Activated CD4-positive, alpha-beta T cell treated with anti-CD3 and anti-CD28 coated beads, Interleukin-2, amount 10 ng/mL, durations not matched to agents 24 days and 14 days (primary cell): ENCODE measurements around the gene UNC5CL. TPM values are rescaled to one million over a fixed set of nuclear protein-coding genes. Genes with fewer than 3 reads are reported as not detected.

Experiments used
- DNase-seq: peaks from one replicate; pipeline ENCODE4 v3.0.0; 2022
- H3K27ac Mint-ChIP-seq: one replicate; pipeline ENCODE4 v1.8.0; 2022; ENCODE audit warnings: mild to moderate bottlenecking, mixed read lengths
- H3K27me3 Mint-ChIP-seq: one replicate; pipeline ENCODE4 v1.8.0; 2022; ENCODE audit warnings: mixed read lengths
- H3K36me3 Mint-ChIP-seq: one replicate; pipeline ENCODE4 v1.8.0; 2022; ENCODE audit warnings: low read depth, mild to moderate bottlenecking, mixed read lengths
- H3K4me1 Mint-ChIP-seq: one replicate; pipeline ENCODE4 v1.8.0; 2021; ENCODE audit warnings: mixed read lengths
- H3K4me3 Mint-ChIP-seq: one replicate; pipeline ENCODE4 v1.8.0; 2022; ENCODE audit warnings: mild to moderate bottlenecking, moderate library complexity, mixed read lengths
- H3K9me3 Mint-ChIP-seq: one replicate; pipeline ENCODE4 v1.8.0; 2021; ENCODE audit warnings: mixed read lengths
- intact Hi-C: fragments of 100-400 bp; cut with micrococcal nuclease; formaldehyde crosslinking; loops from one replicate; pipeline ENCODE4 v1.15.1; 2023
- total RNA-seq: library from RNA; stranded (reverse); gene quantifications from 2 replicates; pipeline ENCODE4 v1.2.3, GENCODE V29; 2022

The UNC5CL gene
- total RNA-seq, 1 donor from 2014 or later = 1.2 TPM

DNA sequence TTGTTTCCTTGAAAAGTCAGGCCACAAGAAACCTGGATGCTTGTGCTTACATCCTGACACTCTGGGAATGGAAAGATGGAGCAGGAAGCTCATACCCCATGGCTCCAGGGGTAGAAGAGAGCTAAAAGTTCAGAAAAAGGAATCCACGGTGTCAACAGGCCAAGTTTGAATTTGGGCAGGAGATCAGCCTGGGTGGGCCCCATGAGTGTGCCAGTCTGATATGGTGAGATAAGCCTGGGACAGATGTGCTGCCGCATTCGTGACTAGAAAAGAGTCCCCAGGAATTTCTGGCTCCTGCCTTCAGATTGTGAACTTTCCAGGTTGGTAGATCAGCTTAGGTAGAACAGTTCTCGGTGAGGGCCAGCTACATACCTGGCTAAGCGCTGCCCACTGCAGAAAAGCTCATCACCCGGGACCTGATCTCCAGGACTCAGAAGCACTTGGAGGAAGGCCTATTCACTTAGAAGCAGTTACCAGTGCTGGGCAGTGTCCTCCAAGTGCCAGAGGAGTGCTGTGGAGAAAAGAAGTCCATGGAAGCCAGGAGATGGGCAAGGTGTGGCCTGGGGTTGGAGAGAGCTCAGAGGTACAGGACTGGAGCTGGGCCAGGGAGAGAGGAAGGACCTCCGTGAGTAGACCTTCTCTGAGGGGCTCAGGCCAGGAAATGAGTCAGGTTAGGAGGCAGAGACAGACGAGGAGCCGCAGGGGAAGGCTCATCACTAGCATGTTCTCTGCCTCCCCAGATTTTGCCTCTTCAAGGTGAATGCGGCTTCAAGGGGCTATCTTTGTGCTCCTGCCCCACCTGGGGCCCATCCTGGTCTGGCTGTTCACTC, 3.4 kb upstream of the UNC5CL start, which contains the start of gene TSPO2:
TSPO2 (plus strand) TSS at position 242 of the 830 bp plus-strand sequence; CDS start at position 761, 519 bp downstream.
- Mint-ChIP-seq H3K4me3 (no peak within 1 kb of the TSS), H3K27me3 (no peaks in the 10 kb centered on the region), H3K36me3 (no peaks in the 10 kb centered on the region), H3K27ac (no peak within 1 kb of the TSS), H3K9me3 (no peaks in the 10 kb centered on the region), H3K4me1 (peaks cover 12% of the 10 kb centered on the region)
- intact Hi-C loops = no loop called here
- DNase-seq = no peak

DNA sequence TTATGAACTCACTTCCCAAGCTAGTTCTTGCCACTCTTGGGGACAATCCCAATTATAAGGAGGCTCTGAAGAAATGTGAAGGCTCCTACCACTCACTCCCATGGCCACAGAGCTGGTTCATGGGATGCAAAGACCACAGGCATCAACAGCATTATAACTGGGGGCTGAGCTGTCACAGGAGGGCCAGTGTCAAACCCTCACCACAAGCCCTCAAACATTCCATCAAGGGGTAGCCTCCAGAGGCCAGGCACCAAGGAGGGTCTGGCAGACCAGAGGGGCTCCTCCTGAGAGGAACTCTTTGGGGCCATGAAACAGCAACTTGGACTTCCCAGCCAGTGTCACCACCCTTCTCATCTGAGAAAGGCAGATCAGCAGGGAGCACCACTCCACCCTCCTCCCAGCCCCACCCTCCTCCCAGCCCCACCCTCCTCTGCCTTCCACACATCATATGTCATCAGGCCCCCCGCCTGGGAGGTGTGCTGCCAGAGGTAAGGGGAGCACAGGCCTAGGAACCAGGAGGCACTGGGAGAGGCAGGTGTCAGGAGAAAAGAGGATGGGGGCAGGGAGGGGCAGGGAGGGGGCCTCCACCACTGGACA, 2.0 kb upstream of the UNC5CL start:
- H3K4me3 Mint-ChIP-seq = no peak overlapping the region
- no peaks in the 10 kb centered on the region for H3K9me3 Mint-ChIP-seq
- intact Hi-C loops = no loop called here
- no peaks in the 10 kb centered on the region for H3K27me3 Mint-ChIP-seq
- H3K27ac Mint-ChIP-seq = peak overlapping the region; percentile 32
- H3K4me1 Mint-ChIP-seq = peaks cover 12% of the 10 kb centered on the region
- no peak for DNase-seq
- no peaks in the 10 kb centered on the region for H3K36me3 Mint-ChIP-seq

DNA sequence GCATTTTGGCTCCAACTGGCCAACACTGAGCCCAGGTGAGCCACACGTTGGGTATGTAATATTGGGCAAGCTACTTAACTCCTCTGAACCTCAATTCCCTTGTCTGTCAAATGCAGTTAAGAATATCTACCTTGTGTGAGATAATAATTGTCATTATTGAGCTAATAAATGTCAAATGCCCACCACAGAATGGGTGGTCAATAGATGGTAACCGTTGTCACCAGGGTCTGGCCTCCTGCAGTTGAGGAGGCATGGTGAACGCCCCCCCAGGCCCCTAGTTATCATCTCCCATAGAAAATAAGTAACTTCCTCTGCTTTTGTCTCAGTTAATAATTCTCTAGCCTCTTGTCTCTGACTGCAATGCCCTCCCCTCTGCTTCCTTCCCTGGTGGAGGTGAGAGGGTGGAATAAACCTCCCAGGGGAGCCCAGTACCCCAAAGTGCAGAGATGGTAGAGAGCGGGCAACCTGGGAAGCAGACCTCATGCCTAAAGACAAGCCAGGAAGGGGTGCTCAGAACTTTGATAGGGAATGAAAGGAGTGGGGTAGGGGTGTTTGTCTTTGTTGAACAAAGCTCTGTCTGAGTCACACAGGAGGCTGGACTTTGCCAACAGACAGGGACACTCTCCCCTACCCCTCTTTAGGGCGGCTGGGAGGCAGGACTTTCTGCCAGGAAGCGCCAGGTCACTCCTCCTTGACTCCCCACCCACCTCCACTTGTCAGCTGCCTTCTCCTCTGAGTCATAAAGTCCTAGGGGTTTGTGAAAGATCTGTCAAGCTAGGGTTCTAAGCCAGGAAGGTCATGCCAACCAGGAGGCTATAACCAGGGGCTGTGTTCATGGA, 1.3 kb upstream of the UNC5CL start:
- Mint-ChIP-seq H3K9me3 (no peaks in the 10 kb centered on the region), H3K36me3 (no peaks in the 10 kb centered on the region), H3K27me3 (no peaks in the 10 kb centered on the region), H3K4me1 (peaks cover 12% of the 10 kb centered on the region), H3K4me3 (no peak overlapping the region), H3K27ac (peak overlapping the region; percentile 32)
- intact Hi-C loops = no loop called here
- peak; percentile 67 for DNase-seq

DNA sequence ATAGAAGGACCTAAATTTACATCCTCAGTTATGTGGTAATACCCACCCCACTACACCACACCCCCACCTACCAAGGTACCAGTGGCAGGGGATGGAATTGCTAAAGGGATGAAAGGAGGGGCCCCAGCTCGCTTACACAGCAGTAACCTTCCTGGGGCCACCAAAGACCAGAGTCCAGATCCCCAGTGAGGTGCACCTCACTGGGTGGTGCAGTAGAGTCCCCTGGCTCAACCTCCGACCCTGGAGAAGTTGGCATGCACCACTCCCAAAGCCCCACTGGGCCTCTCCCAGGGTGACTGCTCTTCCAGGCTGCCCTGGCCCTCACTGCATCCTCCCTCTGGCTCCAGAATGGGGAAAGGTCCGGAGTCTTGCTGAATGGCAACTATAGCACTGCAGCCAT, 816 bp downstream of the UNC5CL start:
- no peaks in the 10 kb centered on the region for H3K9me3 Mint-ChIP-seq
- H3K27ac Mint-ChIP-seq = no peak overlapping the region
- H3K27me3 Mint-ChIP-seq = no peaks in the 10 kb centered on the region
- intact Hi-C loops = no loop called here
- no peaks in the 10 kb centered on the region for H3K36me3 Mint-ChIP-seq
- H3K4me1 Mint-ChIP-seq = peaks cover 12% of the 10 kb centered on the region
- H3K4me3 Mint-ChIP-seq = no peak overlapping the region
- DNase-seq = no peak

DNA sequence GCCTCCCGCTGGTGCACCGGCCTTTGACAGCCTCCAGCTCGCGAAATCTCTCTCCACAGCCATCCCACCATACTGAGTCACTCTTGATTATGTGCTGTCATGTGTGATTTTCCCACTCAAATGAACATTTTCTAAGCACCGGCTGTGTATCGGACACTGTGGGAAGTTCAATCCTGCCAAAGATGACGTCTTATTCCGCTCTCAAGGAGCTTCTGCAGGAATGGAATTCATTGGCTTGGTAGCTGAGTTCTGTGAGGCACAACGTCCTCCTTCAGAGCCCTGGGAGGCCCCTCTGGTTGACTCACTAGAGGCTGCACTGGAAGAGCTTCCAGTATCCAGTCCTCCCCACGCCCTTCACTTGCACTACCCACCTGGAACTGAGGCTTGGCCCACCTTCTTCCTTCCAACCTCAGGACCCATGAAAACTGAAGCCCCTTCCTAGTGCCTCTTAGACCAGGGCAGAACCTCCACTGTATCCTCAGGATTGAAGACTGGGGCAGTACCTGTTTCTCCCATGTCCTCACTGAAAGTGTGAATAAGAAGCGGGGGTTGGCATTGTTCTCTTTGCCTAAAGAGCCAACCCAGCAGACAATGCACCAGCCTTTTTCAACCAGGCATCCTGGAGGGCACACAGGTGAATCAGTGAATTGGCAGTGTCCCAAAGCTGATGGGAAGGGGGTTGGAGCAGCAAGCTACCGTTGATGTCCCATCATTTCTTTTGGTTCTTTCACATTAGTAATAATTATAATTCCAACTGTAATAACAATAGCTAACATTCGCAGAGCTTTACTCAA, 1.7 kb downstream of the UNC5CL start:
- H3K4me3 Mint-ChIP-seq = no peak overlapping the region
- H3K4me1 Mint-ChIP-seq = peaks cover 12% of the 10 kb centered on the region
- H3K9me3 Mint-ChIP-seq = no peaks in the 10 kb centered on the region
- DNase-seq = no peak
- intact Hi-C loops = no loop called here
- no peak overlapping the region for H3K27ac Mint-ChIP-seq
- no peaks in the 10 kb centered on the region for H3K36me3 Mint-ChIP-seq
- no peaks in the 10 kb centered on the region for H3K27me3 Mint-ChIP-seq

DNA sequence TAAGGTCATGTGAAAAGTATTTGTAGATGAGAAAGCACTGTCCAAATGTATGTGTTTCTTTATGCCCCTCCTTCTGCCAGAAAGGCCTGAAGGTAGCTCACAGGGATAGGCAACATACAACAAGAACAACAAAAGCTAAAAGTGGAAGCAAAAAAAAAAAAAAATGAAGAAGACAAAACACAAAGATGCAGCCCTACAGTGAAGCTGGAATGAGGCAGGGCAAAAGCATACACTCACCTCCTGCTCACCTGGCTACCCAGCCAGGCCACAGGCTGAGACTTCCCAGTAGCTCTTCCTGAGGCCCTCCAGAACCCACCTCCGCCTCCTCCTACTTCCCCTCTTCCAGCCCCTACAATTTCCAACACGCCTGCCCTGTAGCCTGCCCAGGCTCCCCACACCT, 2.4 kb downstream of the UNC5CL start:
- Mint-ChIP-seq H3K4me3 (no peak overlapping the region), H3K4me1 (peaks cover 12% of the 10 kb centered on the region), H3K27ac (no peak overlapping the region), H3K36me3 (no peaks in the 10 kb centered on the region), H3K9me3 (no peaks in the 10 kb centered on the region), H3K27me3 (no peaks in the 10 kb centered on the region)
- DNase-seq = no peak
- intact Hi-C loops = no loop called here

DNA sequence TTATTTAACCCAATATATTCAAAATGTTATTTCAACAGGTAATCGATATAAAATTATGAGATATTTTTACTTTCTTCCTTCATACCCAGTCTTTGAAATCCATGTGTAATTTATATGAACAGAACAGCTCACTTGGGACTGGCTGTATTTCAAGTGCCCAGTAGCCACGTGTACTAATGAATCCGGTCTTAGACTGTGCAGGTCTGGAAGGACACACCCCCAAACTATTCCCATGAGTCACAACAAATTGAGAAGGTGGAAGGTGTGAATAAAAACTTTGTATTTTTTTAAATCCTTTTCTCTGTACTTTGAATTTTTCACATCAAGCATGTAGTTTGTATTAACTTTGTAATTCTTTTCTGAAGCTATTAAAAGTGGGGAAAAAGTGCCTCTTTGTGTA, 2.8 kb downstream of the UNC5CL start:
- intact Hi-C loops = no loop called here
- H3K9me3 Mint-ChIP-seq = no peaks in the 10 kb centered on the region

DNA sequence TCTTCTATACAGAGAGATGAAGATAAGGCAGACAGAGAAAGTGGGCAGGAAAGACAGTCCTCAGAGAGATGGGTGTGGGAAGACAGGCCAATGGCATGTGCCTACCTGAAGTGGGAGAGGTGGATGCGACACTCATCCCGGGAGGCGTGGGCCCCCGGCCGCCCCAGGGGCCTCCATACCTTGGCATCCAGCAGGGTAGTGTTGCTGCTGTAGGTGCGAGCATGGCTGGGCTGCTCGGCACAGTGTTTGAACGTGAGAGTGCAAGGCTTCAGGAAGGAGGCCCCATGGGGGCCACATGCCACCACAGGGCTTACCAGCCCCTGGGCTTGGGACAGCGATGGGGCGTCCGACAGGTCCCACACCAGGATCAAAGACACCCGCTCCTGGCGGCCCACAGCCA, 5.2 kb downstream of the UNC5CL start:
- no peak overlapping the region for H3K27ac Mint-ChIP-seq
- no peaks in the 10 kb centered on the region for H3K36me3 Mint-ChIP-seq
- no peaks in the 10 kb centered on the region for H3K9me3 Mint-ChIP-seq
- no peak for DNase-seq
- intact Hi-C loops = no loop called here
- H3K27me3 Mint-ChIP-seq = no peaks in the 10 kb centered on the region
- peaks cover 10% of the 10 kb centered on the region for H3K4me1 Mint-ChIP-seq
- H3K4me3 Mint-ChIP-seq = no peak overlapping the region

More for the DNA sequence above, 2.8 kb downstream of the UNC5CL start:
- H3K36me3 Mint-ChIP-seq = no peaks in the 10 kb centered on the region
- no peak overlapping the region for H3K4me3 Mint-ChIP-seq
- no peak overlapping the region for H3K27ac Mint-ChIP-seq
- peaks cover 13% of the 10 kb centered on the region for H3K4me1 Mint-ChIP-seq
- DNase-seq = no peak
- H3K27me3 Mint-ChIP-seq = no peaks in the 10 kb centered on the region

DNA sequence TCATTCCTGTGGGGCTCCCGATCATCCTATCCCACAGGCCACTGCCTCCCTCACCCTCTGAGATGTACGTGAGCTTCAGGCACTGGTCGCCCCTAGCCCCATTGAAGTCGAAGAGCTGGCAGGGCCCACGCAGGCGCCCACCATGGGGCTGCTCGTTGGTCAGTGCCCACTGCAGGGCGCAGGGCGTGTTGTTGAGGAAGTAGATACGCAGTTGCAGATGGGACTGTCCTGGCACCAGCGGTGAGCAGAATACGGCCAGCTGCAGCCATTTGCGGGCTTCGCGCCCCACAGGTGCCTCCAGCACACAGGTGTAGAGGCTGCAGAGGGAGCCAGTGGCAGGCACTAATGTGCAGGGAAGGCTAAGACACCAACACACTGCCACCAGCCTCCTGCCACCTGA, 6.2 kb downstream of the UNC5CL start:
- no peaks in the 10 kb centered on the region for H3K27me3 Mint-ChIP-seq
- no peak overlapping the region for H3K4me3 Mint-ChIP-seq
- no peaks in the 10 kb centered on the region for H3K9me3 Mint-ChIP-seq
- peaks cover 14% of the 10 kb centered on the region for H3K4me1 Mint-ChIP-seq
- no peaks in the 10 kb centered on the region for H3K36me3 Mint-ChIP-seq
- intact Hi-C loops = no loop called here
- no peak overlapping the region for H3K27ac Mint-ChIP-seq
- DNase-seq = no peak

DNA sequence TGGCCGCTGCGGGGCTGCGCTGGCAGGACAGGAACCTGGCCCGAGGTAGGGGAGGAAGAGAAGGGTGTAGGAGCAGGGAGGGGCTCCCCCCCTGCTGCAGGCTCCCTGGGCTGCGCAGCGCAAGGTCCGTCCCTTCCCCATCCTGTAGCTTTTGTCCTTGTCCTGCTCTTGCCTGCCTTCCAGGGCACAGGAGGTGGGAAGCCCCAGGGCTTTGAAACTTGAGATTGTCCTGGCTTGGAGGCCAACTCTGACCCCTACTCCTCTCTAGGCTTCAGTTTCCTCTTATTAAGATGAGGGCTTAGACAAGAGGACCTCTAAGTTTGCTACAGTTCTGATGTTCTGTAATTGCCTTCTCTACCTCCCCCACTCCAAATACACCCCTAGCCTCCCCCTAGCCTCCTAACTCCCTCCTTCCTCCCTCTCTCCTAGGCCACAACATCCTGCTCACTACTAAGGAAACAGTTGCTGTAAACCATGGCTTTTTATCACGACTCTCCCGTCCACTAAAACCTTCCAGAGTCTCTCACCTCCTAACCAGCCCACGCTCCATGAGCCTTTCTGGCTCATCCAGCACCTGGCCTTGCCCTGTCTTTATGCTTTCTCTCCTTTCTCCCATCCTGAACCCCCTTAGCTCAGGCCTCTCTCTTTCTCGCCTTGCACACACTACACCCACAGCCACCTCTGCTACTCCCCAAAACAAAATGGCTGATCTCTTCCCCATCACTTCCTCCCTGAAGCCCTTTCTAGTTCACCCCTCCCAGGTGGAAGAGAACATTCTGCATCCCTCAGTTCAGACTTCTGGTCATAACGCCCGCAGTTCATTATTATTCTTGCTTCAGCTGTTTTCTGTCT, 10.2 kb downstream of the UNC5CL start:
- intact Hi-C loops = loop anchor here (1.0 to 5.0 kb wide), 2 partner anchors 11 to 701 kb away; partner anchors contain the start of gene UNC5CL
- Mint-ChIP-seq H3K4me1 (peaks cover 25% of the 10 kb centered on the region), H3K36me3 (no peaks in the 10 kb centered on the region), H3K9me3 (no peaks in the 10 kb centered on the region), H3K4me3 (peak overlapping the region; percentile 91), H3K27ac (peak overlapping the region; percentile 90), H3K27me3 (no peaks in the 10 kb centered on the region)
- peak; percentile 66 for DNase-seq

DNA sequence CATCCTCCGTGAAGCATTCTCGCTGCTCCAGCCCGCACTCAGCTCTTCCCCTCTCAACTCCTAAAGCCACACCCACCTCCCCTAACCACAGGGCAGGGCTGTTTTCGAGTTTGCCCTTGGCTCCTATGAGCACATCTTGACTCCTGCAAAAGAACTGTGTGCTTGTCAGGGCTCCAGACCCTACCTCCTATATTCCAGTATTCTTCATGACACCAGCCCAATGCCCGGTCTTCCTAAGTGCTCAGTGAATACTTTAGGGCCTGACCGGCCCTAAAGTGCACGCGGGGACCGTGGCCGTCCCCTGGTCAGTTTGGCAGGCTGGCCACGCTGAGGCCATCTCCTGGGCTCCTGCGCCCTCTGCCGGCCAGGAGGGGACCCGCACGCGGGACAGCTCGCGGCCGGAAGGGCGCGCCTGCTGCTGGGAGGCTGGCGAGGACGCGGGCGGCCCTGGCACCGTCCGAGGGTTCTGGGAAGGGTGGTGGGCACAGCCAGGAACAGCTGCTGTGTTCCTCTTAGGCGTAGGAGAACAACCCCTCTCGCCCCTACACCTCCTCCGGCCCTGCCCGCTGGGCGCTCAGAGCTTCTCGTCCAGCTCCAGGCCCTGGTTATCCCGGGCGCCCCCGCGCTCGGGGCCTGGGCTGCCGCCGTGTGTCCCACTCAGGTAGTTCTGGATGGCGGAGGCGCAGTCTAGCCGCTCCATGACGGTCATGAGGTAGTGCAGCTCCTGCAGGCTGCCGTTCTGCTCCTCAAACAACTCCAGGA, 11.0 kb downstream of the UNC5CL start:
- no peaks in the 10 kb centered on the region for H3K36me3 Mint-ChIP-seq
- no peaks in the 10 kb centered on the region for H3K27me3 Mint-ChIP-seq
- intact Hi-C loops = loop anchor here (1.0 to 5.0 kb wide), 4 partner anchors 11 to 701 kb away; partner anchors contain the start of genes NFYA, OARD1 and UNC5CL

DNA sequence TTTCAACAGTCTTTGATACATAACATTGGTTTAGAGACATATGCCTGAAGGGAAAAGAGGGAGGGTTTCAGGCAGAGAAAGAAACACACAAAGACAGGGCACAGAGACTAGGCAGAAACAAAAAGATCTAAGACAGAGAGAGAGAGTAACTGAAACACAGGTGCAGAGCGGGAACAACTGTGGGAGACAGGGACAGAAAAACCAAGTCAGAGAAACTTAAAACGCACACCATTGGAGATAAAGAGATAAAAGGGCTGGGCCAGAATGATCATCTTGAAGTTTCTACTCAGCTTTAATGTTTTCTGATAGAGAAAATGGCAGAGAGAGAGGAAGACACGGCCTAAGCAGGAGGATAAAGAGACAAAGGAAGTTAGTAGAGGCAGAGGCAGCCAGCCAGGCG, 11.8 kb downstream of the UNC5CL start:
- H3K4me3 Mint-ChIP-seq = peak overlapping the region; percentile 91

More for the DNA sequence above, 11.0 kb downstream of the UNC5CL start:
- Mint-ChIP-seq H3K27ac (peak overlapping the region; percentile 90), H3K4me3 (peak overlapping the region; percentile 91), H3K4me1 (peaks cover 25% of the 10 kb centered on the region), H3K9me3 (no peaks in the 10 kb centered on the region)
- peak; percentile 96 for DNase-seq

More for the DNA sequence above, 11.8 kb downstream of the UNC5CL start:
- peak overlapping the region; percentile 90 for H3K27ac Mint-ChIP-seq
- H3K9me3 Mint-ChIP-seq = no peaks in the 10 kb centered on the region
- H3K4me1 Mint-ChIP-seq = peaks cover 25% of the 10 kb centered on the region
- H3K36me3 Mint-ChIP-seq = no peaks in the 10 kb centered on the region
- H3K27me3 Mint-ChIP-seq = no peaks in the 10 kb centered on the region
- no peak for DNase-seq
- intact Hi-C loops = loop anchor here (1.0 to 5.0 kb wide), 3 partner anchors 21 to 700 kb away; partner anchors contain the start of genes NFYA and OARD1
